Measurements from ENCODE around the gene WNT9A.
"Not testable (repeated sequence)": the region's sequence is repeated elsewhere in the genome, so short reads cannot be mapped to it uniquely, and the experiment has no call there.

WNT9A gene

GRCh38 chr1:227886503-227886961 lies 61.2 kb downstream of the WNT9A start:
- DNase-seq (ENCODE audit: low read depth) = no peak

GRCh38 chr1:227885648-227886502 lies 61.9 kb downstream of the WNT9A start:
- no peak for DNase-seq (ENCODE audit: low read depth)

- no peak for DNase-seq (ENCODE audit: low read depth)
Measured at GRCh38 chr1:227885135-227885647, 62.5 kb downstream of the WNT9A start.

GRCh38 chr1:227884370-227885134 lies 63.2 kb downstream of the WNT9A start:
- no peak for DNase-seq (ENCODE audit: low read depth)

- DNase-seq (ENCODE audit: low read depth) = no peak
Measured at GRCh38 chr1:227883641-227884301, 64.0 kb downstream of the WNT9A start.

- DNase-seq (ENCODE audit: low read depth) = no peak
Measured at GRCh38 chr1:227883073-227883520, 64.6 kb downstream of the WNT9A start.

- DNase-seq (ENCODE audit: low read depth) = no peak
Measured at GRCh38 chr1:227880342-227880924, 67.3 kb downstream of the WNT9A start.

- DNase-seq (ENCODE audit: low read depth) = not testable (repeated sequence)
Measured at GRCh38 chr1:227877810-227878209, 69.9 kb downstream of the WNT9A start.

- DNase-seq (ENCODE audit: low read depth) = not testable (repeated sequence)
Measured at GRCh38 chr1:227871892-227872291, 75.8 kb downstream of the WNT9A start.

GRCh38 chr1:227870366-227870765 lies 77.4 kb downstream of the WNT9A start:
- no peak for DNase-seq (ENCODE audit: low read depth)

- peak; percentile 41 for DNase-seq (ENCODE audit: low read depth)
Measured at GRCh38 chr1:227869851-227870305, 77.9 kb downstream of the WNT9A start.

GRCh38 chr1:227869279-227869842 lies 78.4 kb downstream of the WNT9A start:
- no peak for DNase-seq (ENCODE audit: low read depth)

All from fibroblast of gingiva (primary cell).